ENCODE results near the gene LRPAP1.
"Not testable (repeated sequence)": the region's sequence is repeated elsewhere in the genome, so short reads cannot be mapped to it uniquely, and the experiment has no call there.

LRPAP1 gene

DNA sequence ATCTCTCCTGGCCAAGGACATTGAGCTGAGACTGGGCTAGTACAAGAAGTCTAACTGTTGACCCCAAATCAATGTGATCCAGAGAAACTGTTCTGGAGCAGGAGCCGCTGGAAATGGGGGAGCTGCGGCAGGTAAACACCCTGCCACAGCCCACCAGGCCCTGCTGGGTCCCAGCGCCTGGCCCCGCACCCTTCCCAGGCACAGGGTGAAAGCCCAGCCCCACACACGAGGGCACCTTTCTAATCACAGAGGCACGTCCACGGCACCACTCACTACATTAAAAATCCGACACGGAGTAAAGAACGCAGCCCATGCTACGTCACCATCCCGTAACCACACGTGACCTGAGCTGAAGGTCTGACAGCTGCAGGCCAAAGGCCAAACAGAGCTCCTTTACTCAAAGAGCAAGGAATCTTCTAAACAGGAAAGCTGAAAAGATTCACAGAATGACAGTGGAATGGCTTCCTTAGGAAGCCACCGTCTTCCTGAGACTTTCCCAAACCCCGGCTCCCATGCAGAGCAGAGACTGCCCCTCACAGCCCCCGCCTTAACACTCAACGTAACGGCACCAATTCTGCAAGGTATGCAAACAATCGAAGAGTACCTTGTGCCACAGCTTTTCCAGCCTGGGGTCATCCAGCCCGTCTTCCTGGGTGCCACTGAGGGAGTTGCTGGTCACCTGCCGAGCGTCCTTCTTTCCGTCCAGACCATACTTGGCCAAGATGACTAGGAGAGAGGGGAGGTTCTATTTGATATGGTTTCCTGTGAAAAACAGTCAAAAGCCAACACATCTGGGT is 12.6 kb downstream of the LRPAP1 start:
- Mint-ChIP-seq H3K4me1 (ENCODE audit: low read depth) (no peaks in the 10 kb centered on the region), H3K9me3 (no peaks in the 10 kb centered on the region), H3K36me3 (ENCODE audit: low read depth) (peaks cover 7% of the 10 kb centered on the region), H3K27ac (no peak overlapping the region), H3K27me3 (no peaks in the 10 kb centered on the region), H3K4me3 (no peak overlapping the region)

DNA sequence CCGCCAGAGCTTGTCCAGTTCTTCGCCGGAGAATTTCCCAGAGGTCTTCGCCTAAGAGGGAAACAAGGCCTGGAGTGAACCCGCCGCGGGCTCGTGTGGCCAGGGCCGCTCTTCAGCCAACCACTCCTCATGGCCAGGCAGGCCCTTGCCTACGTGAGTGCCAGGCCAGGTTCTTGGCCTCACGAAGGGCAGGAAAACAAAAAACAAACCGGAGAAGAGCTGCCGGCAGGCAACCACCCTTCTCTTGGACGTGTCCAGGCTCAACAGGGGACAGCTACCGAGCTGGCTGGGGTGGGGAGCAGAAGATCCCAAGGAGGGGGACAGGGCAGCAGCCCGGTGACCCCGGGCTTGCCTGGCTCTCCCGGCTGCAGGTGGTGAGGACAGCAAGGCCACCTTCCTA is 13.3 kb downstream of the LRPAP1 start:
- Mint-ChIP-seq H3K27me3 (no peaks in the 10 kb centered on the region), H3K36me3 (ENCODE audit: low read depth) (peaks cover 8% of the 10 kb centered on the region), H3K9me3 (no peaks in the 10 kb centered on the region), H3K4me1 (ENCODE audit: low read depth) (no peaks in the 10 kb centered on the region), H3K27ac (no peak overlapping the region), H3K4me3 (no peak overlapping the region)

DNA sequence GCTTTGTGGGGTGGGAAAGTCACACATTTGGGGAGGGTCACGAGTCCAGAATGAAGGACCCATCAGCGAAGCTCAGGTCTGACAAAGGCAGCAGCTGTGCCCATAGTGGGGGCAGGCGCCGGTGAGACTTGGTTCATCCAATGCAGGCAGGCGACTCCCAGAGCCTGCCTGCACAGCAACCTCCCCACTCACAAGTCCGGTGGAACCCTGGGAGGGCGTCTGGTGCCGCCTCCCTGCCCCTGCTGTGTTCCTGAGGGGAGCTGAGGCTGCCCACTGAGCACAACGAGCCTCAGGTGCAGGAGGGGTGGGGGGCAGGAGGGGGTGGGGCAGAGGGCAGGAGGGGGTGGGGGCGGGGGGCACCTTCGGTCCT is 13.7 kb downstream of the LRPAP1 start:
- no peaks in the 10 kb centered on the region for H3K9me3 Mint-ChIP-seq
- no peaks in the 10 kb centered on the region for H3K4me1 Mint-ChIP-seq (ENCODE audit: low read depth)
- no peak overlapping the region for H3K4me3 Mint-ChIP-seq
- peaks cover 13% of the 10 kb centered on the region for H3K36me3 Mint-ChIP-seq (ENCODE audit: low read depth)
- no peaks in the 10 kb centered on the region for H3K27me3 Mint-ChIP-seq
- no peak overlapping the region for H3K27ac Mint-ChIP-seq

DNA sequence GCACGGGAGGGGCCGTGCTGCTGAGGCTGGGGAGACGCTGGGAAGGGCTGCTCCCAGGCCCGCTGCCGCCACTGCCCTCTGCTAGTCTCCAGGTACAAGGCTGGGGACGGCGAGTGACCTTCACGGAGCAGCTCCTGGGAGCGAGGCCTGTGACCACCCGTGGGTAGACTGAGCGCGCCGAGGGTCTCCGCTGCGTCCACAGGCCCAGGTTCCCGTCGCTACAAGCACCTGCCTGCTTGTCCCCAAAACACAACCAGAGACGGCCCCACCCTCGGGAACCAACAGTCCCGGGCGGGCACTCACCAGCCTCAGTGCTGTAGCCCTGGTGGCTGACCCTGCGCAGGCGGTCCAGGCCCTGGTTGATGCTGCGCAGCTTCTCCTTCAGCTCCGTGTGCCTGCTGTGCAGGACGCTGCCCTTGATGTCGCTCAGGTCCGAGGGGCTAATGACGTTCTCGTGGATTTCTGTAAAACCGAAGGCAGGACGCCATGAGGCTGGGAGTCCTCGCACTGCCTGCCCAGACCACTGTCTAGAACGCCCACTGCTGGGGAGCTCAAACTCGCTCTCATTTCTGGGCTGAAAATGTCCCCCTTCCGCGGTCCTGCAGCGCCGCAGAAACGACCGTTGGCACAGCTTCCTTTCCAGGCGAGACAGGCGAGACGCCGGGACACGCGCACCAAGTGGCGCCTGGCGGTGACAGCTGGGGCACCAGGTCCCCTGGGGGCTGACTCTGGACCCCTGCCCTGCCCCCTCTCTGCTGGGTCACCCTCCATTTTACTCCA is 14.3 kb downstream of the LRPAP1 start:
- Mint-ChIP-seq H3K4me3 (no peak overlapping the region), H3K27me3 (no peaks in the 10 kb centered on the region), H3K36me3 (ENCODE audit: low read depth) (peaks cover 18% of the 10 kb centered on the region), H3K27ac (no peak overlapping the region), H3K9me3 (no peaks in the 10 kb centered on the region), H3K4me1 (ENCODE audit: low read depth) (no peaks in the 10 kb centered on the region)

DNA sequence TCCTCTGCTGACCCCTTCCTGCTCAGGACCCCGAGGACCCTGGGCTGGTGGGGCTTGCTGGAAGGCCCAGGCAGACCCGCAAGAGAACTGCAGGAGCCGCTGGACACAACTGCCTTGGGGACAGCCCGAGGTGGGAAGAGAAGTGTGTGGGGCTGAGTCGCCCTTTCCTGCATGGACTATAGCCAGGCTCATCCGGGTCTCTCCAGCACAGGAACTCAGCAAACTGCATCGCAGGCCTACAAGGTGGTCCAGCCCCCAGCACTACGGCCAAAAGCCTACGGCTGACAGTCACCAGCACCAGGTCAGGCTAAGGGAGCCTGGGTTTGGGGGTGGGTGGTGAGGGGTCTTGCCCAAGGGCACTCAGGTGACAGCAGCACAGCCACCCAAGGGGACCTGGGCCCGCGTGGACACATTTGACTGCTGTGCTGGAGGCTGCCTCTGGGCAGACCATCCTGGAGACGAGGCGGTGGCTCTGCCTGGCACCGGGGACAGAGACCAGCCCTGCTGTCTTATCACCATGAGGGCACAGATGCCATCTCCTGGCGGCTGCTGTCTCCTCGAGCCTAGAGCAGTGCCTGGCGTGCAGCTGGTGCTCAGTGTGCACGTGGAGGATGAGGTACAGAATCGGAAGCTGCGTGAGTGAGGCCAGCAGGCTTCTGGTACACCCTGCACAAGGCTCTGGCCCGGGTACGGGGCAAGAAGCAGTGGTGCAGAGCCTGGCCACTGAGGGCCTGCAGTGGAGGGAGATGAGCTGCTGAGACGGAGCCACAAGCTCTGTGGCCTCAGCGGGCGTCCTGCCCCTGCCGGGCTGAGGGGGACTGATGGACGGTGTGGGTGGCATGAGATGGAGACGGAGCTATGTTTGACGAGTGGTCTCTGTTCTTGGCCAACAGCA is 15.1 kb downstream of the LRPAP1 start:
- Mint-ChIP-seq H3K27ac (no peak overlapping the region), H3K4me1 (ENCODE audit: low read depth) (no peaks in the 10 kb centered on the region), H3K4me3 (no peak overlapping the region), H3K9me3 (no peaks in the 10 kb centered on the region), H3K36me3 (ENCODE audit: low read depth) (peaks cover 27% of the 10 kb centered on the region), H3K27me3 (no peaks in the 10 kb centered on the region)

DNA sequence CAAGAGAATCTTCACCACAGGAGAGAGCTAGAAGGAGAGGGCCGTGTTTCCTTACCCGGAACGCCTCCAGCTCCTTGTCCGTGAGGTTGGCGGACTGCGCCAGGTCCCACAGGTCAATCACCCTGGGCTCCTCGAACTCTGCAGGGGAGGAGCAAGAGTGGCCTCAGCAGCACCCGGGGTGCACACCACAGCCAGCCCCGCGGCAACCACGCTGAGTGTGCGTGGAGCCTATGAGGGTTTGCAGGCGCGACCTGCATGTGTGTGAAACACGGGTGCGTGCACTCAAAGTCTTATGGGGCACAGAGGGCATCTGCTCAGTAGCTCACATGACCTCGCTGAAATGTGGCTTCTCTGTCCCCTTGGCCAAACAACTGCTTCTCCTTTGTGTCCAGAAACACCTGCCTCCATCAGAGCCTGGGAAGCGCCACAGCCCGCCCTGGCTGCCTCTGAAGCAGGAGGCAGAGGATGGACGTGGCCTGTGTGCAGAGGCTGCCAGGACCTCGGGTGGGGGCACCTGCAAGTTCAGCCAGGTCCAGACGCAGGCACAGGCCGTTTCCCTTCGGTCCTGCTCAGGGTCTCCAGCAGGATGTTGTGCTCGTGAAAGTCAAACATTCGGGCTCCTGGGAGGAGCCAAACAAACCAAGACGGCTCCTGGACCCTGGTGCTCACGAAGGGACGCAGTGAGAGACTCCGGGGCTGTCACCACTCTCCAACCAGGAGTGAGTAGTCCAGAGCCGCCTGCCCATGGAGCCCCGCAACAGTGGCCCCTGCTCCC is 16.0 kb downstream of the LRPAP1 start:
- Mint-ChIP-seq H3K9me3 (no peaks in the 10 kb centered on the region), H3K27ac (no peak overlapping the region), H3K36me3 (ENCODE audit: low read depth) (peaks cover 32% of the 10 kb centered on the region), H3K4me3 (no peak overlapping the region), H3K27me3 (no peaks in the 10 kb centered on the region), H3K4me1 (ENCODE audit: low read depth) (no peaks in the 10 kb centered on the region)

DNA sequence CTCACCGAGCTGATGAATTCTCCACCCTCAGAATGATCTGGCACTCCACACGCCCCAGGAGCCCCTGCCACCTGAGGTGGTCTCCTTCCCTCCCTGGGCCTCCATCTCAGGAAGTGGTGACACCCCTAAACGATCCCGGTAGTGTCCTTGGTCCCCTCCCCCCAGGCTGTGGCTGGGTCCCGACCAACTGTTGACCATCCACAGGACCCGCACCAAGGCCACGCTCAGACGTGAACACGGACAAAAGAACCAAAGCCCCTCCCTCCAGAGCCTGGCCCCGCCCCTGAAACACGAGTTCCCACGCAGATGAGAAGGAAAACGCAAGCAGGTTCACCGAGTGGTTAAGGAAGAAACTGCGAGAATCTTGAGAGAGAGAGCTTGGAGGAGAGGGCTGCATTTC is 16.6 kb downstream of the LRPAP1 start:
- no peaks in the 10 kb centered on the region for H3K9me3 Mint-ChIP-seq
- H3K4me3 Mint-ChIP-seq, result no peak overlapping the region
- H3K27me3 Mint-ChIP-seq, result no peaks in the 10 kb centered on the region
- H3K36me3 Mint-ChIP-seq (ENCODE audit: low read depth), result peaks cover 38% of the 10 kb centered on the region
- no peak overlapping the region for H3K27ac Mint-ChIP-seq
- H3K4me1 Mint-ChIP-seq (ENCODE audit: low read depth), result no peaks in the 10 kb centered on the region

DNA sequence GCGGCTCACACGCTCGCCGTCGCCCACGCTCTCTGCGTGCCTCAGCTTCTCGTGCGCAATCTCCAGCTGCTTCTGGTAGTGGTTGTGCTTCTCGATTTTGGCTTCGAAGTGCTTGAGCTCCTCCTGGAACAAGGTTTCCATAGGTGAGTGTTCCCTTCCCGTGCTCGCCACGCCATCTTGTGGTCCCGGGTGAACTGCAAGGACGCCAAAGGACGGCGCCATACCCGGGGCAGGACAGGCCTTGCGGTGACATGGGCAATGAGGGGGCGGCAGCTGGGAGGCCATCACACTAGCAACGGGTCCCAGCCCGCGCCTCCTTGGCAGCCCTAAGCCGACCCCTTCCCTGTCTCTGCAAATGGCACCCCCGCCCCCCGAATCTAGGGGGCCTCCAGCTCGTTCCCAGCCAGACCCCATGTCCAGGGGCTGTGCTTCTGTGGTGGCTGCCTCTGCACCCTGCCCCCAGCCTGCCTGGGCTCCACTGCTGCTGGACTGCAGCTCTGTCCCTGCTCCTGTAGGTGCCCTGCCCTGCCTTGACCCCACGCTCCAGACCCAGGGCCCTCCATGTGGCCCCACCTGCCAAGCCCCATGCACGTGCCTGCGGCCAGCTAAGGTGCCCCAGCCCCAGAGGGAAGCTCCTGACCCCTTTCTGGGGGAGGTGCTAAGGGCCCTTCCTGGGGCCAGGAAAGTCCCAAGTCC is 17.3 kb downstream of the LRPAP1 start:
- H3K4me1 Mint-ChIP-seq (ENCODE audit: low read depth), result no peaks in the 10 kb centered on the region
- no peak overlapping the region for H3K4me3 Mint-ChIP-seq
- H3K9me3 Mint-ChIP-seq, result no peaks in the 10 kb centered on the region
- H3K27me3 Mint-ChIP-seq, result no peaks in the 10 kb centered on the region
- H3K27ac Mint-ChIP-seq, result no peak overlapping the region
- peaks cover 45% of the 10 kb centered on the region for H3K36me3 Mint-ChIP-seq (ENCODE audit: low read depth)

DNA sequence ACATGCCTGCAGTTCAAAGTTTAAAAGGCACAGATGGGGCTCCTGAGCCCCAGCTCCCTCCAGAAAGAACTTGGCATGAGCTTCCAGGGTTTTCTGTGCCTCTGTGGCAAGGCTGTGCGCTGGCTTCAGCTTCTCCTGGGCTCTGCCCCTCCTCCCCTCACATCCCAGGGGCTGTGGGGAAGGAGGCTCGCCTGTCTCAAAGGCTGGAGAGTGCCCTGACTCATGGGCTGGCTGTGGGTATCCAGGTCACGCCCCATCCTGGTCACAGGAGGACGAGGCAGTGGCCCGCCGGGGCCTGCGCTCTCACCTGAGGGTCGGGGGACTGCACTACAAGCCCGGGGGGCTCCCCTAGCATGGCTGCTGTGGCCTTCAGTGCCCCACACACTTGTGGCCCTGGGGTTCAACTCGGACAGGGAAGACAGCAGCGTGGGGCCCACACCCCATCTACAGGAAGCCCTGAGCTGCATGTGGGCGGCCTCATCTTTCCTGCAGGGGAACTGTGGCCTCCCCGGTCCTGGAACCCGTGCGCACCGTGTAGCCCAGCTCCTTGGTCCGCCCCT is 17.9 kb downstream of the LRPAP1 start:
- Mint-ChIP-seq H3K9me3 (no peaks in the 10 kb centered on the region), H3K4me3 (no peak overlapping the region), H3K4me1 (ENCODE audit: low read depth) (no peaks in the 10 kb centered on the region), H3K27me3 (no peaks in the 10 kb centered on the region), H3K36me3 (ENCODE audit: low read depth) (peaks cover 49% of the 10 kb centered on the region), H3K27ac (no peak overlapping the region)

DNA sequence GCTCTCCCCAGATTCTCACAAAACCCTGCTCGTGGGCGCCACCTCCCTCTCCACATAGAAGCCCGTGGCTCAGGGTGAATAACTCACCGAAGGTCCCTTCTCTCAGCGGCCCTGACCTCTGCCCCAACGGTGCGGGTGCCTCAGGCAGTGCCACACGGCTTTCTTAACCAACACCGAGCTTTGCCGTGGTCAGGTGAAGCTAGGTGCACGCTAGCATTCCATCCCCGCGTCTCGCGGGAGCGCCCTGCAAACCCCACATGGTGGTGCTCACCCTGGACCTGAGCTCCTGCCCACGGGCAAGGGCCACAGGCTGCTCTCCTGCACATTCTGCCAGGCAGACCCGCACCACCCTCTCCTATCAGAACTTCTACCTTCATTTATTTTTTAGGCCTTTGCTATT is 18.4 kb downstream of the LRPAP1 start:
- no peak overlapping the region for H3K27ac Mint-ChIP-seq
- H3K27me3 Mint-ChIP-seq, result no peaks in the 10 kb centered on the region
- peaks cover 52% of the 10 kb centered on the region for H3K36me3 Mint-ChIP-seq (ENCODE audit: low read depth)
- H3K9me3 Mint-ChIP-seq, result no peaks in the 10 kb centered on the region
- no peaks in the 10 kb centered on the region for H3K4me1 Mint-ChIP-seq (ENCODE audit: low read depth)
- no peak overlapping the region for H3K4me3 Mint-ChIP-seq

DNA sequence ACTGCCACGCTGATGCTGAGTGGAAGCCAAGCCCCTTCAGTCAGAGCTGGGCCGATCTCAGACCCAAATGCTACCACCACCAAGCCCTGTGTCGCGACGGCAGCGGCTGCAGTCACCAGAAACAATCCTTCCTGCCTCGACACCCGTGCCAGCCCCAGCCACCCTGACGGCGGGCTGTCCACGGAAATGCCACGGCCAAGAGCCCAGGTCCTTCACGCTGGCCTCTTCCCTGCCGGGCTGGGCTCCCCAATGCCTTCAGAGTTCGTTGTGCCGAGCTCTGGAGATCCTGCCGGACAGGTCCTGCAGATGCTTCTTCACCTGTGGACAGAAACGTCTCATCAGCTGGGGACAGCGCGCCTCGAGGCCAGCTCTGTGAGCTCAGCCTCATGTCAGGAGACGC is 19.5 kb downstream of the LRPAP1 start:
- no peaks in the 10 kb centered on the region for H3K9me3 Mint-ChIP-seq
- no peak overlapping the region for H3K27ac Mint-ChIP-seq
- no peak overlapping the region for H3K4me3 Mint-ChIP-seq
- H3K27me3 Mint-ChIP-seq, result no peaks in the 10 kb centered on the region
- H3K36me3 Mint-ChIP-seq (ENCODE audit: low read depth), result peaks cover 60% of the 10 kb centered on the region
- no peaks in the 10 kb centered on the region for H3K4me1 Mint-ChIP-seq (ENCODE audit: low read depth)

DNA sequence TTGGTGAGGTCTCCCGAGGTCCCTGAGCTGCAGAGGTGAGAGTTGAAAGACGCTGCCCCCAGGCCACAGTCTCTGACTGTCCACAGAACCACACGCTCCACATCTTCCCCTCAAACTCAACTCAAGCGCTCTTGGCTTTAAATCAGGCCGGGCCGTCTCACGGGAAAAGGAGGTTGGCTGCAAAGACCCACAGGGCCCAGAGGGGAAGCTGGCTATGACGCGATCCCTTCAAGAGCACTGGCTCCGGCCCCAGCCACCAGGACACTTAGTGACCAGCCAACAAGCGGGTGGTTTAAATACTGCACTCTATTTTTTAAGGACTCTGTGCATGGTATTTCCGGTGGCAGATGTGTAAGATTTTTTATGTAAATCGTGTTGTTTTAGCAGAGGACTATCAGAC is 19.9 kb downstream of the LRPAP1 start:
- peaks cover 61% of the 10 kb centered on the region for H3K36me3 Mint-ChIP-seq (ENCODE audit: low read depth)
- H3K27me3 Mint-ChIP-seq, result no peaks in the 10 kb centered on the region
- H3K27ac Mint-ChIP-seq, result no peak overlapping the region
- H3K4me3 Mint-ChIP-seq, result no peak overlapping the region
- H3K9me3 Mint-ChIP-seq, result no peaks in the 10 kb centered on the region
- H3K4me1 Mint-ChIP-seq (ENCODE audit: low read depth), result no peaks in the 10 kb centered on the region

DNA sequence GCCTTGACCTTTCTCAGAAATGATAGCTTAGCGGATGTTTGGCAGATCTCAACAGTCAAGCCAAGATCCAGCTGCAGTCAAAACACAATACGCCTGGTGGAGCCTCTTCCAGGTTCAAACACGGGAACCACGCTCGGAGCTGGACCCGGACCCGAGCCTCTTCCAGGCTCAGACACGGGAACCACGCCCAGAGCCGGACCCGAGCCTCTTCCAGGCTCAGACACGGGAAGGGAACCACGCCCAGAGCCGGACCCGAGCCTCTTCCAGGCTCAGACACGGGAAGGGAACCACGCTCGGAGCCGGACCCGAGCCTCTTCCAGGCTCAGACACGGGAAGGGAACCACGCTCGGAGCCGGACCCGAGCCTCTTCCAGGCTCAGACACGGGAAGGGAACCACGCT is 20.6 kb downstream of the LRPAP1 start:
- H3K4me1 Mint-ChIP-seq (ENCODE audit: low read depth); H3K4me3 Mint-ChIP-seq; H3K9me3 Mint-ChIP-seq; H3K27ac Mint-ChIP-seq; H3K27me3 Mint-ChIP-seq: not testable (repeated sequence)
- H3K36me3 Mint-ChIP-seq (ENCODE audit: low read depth), result peaks cover 63% of the 10 kb centered on the region

DNA sequence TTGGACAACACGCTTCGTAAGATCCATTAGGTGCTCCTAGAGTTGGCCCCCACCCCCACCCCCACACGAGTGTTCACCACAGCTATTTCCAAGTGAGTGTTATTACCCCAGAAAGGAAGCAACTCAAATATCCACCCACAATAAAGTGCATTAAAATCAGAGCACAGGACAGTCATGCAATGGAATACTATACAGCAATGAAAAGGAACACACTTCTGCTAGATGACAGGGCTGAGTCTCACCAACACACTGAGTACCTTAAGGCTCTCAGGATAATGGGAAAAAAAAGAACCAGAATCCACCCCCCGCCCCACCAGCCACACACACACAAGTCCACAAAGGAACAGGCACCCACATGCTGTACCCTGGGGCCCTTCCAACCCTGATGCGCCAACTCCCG is 21.0 kb downstream of the LRPAP1 start:
- H3K36me3 Mint-ChIP-seq (ENCODE audit: low read depth), result peaks cover 63% of the 10 kb centered on the region
- H3K4me1 Mint-ChIP-seq (ENCODE audit: low read depth), result no peaks in the 10 kb centered on the region

More for the DNA sequence above, 21.0 kb downstream of the LRPAP1 start:
- no peaks in the 10 kb centered on the region for H3K27me3 Mint-ChIP-seq
- H3K9me3 Mint-ChIP-seq, result no peaks in the 10 kb centered on the region
- H3K27ac Mint-ChIP-seq, result no peak overlapping the region
- H3K4me3 Mint-ChIP-seq, result no peak overlapping the region

Data from stimulated activated naive CD8-positive, alpha-beta T cell treated with anti-CD3 and anti-CD28 coated beads, Interleukin-15, Interleukin-2, amounts not matched to agents 100 ng/mL and 50 ng/mL, for 24 hours (primary cell).